Osteoblast (primary cell): ENCODE measurements around the gene CHD1L. TPM values are rescaled to one million over a fixed set of nuclear protein-coding genes. Genes with fewer than 3 reads are reported as not detected.
"Not testable (repeated sequence)": the region's sequence is repeated elsewhere in the genome, so short reads cannot be mapped to it uniquely, and the experiment has no call there.

Experiments
- DNase-seq: peaks from one replicate; pipeline ENCODE4 v3.0.0; 2011; ENCODE audit warnings: low spot score, mixed read lengths; ENCODE audit not compliant: insufficient read length; ENCODE audit errors: missing footprints
- H2AFZ ChIP-seq: 2 replicates; pipeline ENCODE4 v1.6.0; 2011; ENCODE audit warnings: mild to moderate bottlenecking, low read length
- H3K27ac ChIP-seq: 2 replicates; pipeline ENCODE4 v1.5.1; 2011; ENCODE audit warnings: mild to moderate bottlenecking, low read depth, low read length, moderate library complexity
- H3K27me3 ChIP-seq: 2 replicates; pipeline ENCODE4 v1.6.0; 2012; ENCODE audit warnings: mild to moderate bottlenecking, control low read depth, inconsistent platforms, low read length, moderate library complexity; ENCODE audit not compliant: insufficient read depth
- H3K36me3 ChIP-seq: 2 replicates; pipeline ENCODE4 v1.5.1; 2011; ENCODE audit warnings: mild to moderate bottlenecking, low read length, control low read depth, moderate library complexity; ENCODE audit not compliant: insufficient read depth
- H3K4me1 ChIP-seq: 2 replicates; pipeline ENCODE4 v1.5.1; 2011; ENCODE audit warnings: mild to moderate bottlenecking, low read length, control low read depth, moderate library complexity; ENCODE audit not compliant: insufficient read depth
- H3K4me2 ChIP-seq: 2 replicates; pipeline ENCODE4 v1.6.0; 2011; ENCODE audit warnings: mild to moderate bottlenecking, low read length; ENCODE audit not compliant: insufficient read depth
- H3K4me3 ChIP-seq: fragments of 200-600 bp; sonication (generic); 3 replicates; pipeline ENCODE4 v1.5.1; 2012; ENCODE audit warnings: mild to moderate bottlenecking, low read length, inconsistent platforms; ENCODE audit not compliant: insufficient read depth
- H3K79me2 ChIP-seq: 2 replicates; pipeline ENCODE4 v1.6.0; 2012; ENCODE audit warnings: mild to moderate bottlenecking, low read length, control low read depth, inconsistent platforms; ENCODE audit not compliant: insufficient read depth
- H3K9me3 ChIP-seq: 2 replicates; pipeline ENCODE4 v1.5.1; 2011; ENCODE audit warnings: low read depth, low read length, control low read depth
- H4K20me1 ChIP-seq: 2 replicates; pipeline ENCODE4 v1.6.0; 2012; ENCODE audit warnings: mild to moderate bottlenecking, low read length, control low read depth; ENCODE audit not compliant: insufficient read depth
- CTCF ChIP-seq: IDR thresholded peaks from 2 replicates; pipeline ENCODE4 v1.5.1; 2011; ENCODE audit warnings: mild to moderate bottlenecking, low read depth, low read length, moderate library complexity; ENCODE audit errors: extremely low read depth
- total RNA-seq: library from RNA; depleted of rRNA; stranded (reverse); fragments of >200 nt; gene quantifications from 2 replicates; pipeline ENCODE4 v1.2.3, GENCODE V29; 2012

CHD1L gene
- 25.6 and 27.5 TPM in 2 replicates for total RNA-seq

DNA sequence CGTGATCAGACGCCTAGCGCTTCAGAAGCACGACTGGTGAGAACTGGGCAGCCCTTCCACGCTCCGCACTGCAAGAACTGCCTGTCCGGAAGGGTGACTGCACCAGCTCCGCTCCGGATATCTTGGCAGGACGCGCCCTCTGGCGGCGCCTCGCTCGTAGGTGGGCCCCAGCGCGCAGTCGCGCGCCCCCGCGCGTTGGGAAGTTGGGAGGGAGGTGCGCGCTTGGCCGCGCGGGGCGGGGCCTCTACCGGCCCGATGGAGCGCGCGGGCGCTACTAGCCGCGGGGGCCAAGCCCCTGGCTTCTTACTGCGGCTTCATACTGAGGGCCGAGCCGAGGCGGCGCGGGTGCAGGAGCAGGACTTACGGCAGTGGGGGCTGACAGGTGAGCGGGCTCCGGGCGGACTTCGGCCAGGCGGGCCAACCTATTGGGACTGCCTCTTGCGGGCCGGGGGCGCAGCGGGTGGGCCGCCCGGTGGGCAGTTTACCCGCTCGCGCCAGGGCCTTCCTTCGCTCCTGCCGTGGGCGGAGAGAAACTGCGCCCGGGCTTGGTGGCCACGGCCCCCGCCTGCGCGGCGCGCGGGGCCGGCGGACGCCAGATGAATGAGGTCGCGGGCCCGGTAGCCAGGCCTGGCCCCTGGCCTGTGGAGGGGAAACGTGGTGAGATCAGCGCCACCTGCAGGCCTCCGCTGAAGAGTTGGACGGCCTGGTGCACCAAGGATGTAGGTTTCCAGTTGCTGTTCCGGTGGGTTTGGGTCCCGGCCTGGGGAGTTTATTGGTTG is at the start of gene CHD1L:
CHD1L (plus strand) TSS at position 236 of the 779 bp plus-strand sequence; CDS start at position 256, 20 bp downstream.
- peak within 1 kb of the TSS; percentile 81 for H3K4me3 ChIP-seq
- H3K27me3 ChIP-seq: no peaks in the 10 kb centered on the region
- peak; percentile 98 for DNase-seq
- H3K27ac ChIP-seq: peak within 1 kb of the TSS; percentile 90
- H3K4me2 ChIP-seq: peak within 1 kb of the TSS; percentile 86
- no peaks in the 10 kb centered on the region for H3K36me3 ChIP-seq
- peaks cover 20% of the 10 kb centered on the region for H3K4me1 ChIP-seq
- H3K79me2 ChIP-seq: peaks cover 46% of the 10 kb centered on the region
- TF ChIP-seq CTCF: peak; percentile 81
- peaks cover 11% of the 10 kb centered on the region for H4K20me1 ChIP-seq
- H3K9me3 ChIP-seq: no peaks in the 10 kb centered on the region
- H2AFZ ChIP-seq: peak within 1 kb of the TSS; percentile 90

- not testable (repeated sequence) for H3K27ac ChIP-seq, H3K79me2 ChIP-seq, H4K20me1 ChIP-seq, H2AFZ ChIP-seq, H3K4me2 ChIP-seq, H3K36me3 ChIP-seq, H3K9me3 ChIP-seq, H3K27me3 ChIP-seq, H3K4me3 ChIP-seq, H3K4me1 ChIP-seq, DNase-seq
Observed at GRCh38 chr1:147197324-147197723, 45.2 kb upstream of the CHD1L start.

- Histone ChIP-seq H3K27ac (no peak overlapping the region), H4K20me1 (no peaks in the 10 kb centered on the region), H3K4me2 (peak overlapping the region; percentile 51), H2AFZ (no peak overlapping the region), H3K4me1 (no peaks in the 10 kb centered on the region), H3K9me3 (no peaks in the 10 kb centered on the region), H3K36me3 (no peaks in the 10 kb centered on the region), H3K4me3 (no peak overlapping the region), H3K79me2 (no peaks in the 10 kb centered on the region), H3K27me3 (no peaks in the 10 kb centered on the region)
- TF ChIP-seq CTCF: no peak
- no peak for DNase-seq
Observed at GRCh38 chr1:147201276-147201675, 41.2 kb upstream of the CHD1L start.

- no peaks in the 10 kb centered on the region for H4K20me1 ChIP-seq
- H3K36me3 ChIP-seq: no peaks in the 10 kb centered on the region
- peak; percentile 50 for DNase-seq
- no peaks in the 10 kb centered on the region for H3K4me1 ChIP-seq
- no peak for TF ChIP-seq CTCF
- H3K27me3 ChIP-seq: no peaks in the 10 kb centered on the region
- H3K27ac ChIP-seq: no peak overlapping the region
- no peaks in the 10 kb centered on the region for H3K79me2 ChIP-seq
- H3K9me3 ChIP-seq: no peaks in the 10 kb centered on the region
- H2AFZ ChIP-seq: no peak overlapping the region
- H3K4me3 ChIP-seq: no peak overlapping the region
- H3K4me2 ChIP-seq: no peak overlapping the region
Observed at GRCh38 chr1:147201786-147202185, 40.7 kb upstream of the CHD1L start.
